Trophoblast cell (in vitro differentiated cells and primary cell): ENCODE data around the gene ALKBH5.

Source experiments
- DNase-seq, 2 donors: peaks; one replicate each; pipeline ENCODE4 v3.0.0-alpha.2; 2016
- H2AFZ ChIP-seq: 2 replicates; pipeline ENCODE4 v1.6.1; 2013; ENCODE audit warnings: low read length, moderate library complexity, mild to moderate bottlenecking; ENCODE audit not compliant: insufficient read depth, poor library complexity
- H2AK5ac ChIP-seq: 2 replicates; pipeline ENCODE4 v1.6.1; 2013; ENCODE audit warnings: mild to moderate bottlenecking, low read length
- H2BK120ac ChIP-seq: 2 replicates; pipeline ENCODE4 v1.6.1; 2013; ENCODE audit warnings: low read length, mild to moderate bottlenecking, moderate library complexity; ENCODE audit not compliant: insufficient read depth, poor library complexity
- H2BK12ac ChIP-seq: 2 replicates; pipeline ENCODE4 v1.6.1; 2013; ENCODE audit warnings: mild to moderate bottlenecking, low read length, moderate library complexity
- H2BK5ac ChIP-seq: 2 replicates; pipeline ENCODE4 v1.6.1; 2013; ENCODE audit warnings: low read length, low read depth, moderate library complexity, mild to moderate bottlenecking; ENCODE audit not compliant: poor library complexity
- H3K14ac ChIP-seq: 2 replicates; pipeline ENCODE4 v1.6.1; 2013; ENCODE audit warnings: mild to moderate bottlenecking, low read length
- H3K18ac ChIP-seq: 2 replicates; pipeline ENCODE4 v1.6.1; 2013; ENCODE audit warnings: mild to moderate bottlenecking, low read length
- H3K23ac ChIP-seq: 2 replicates; pipeline ENCODE4 v1.6.1; 2013; ENCODE audit warnings: low read length
- H3K27ac ChIP-seq: 2 replicates; pipeline ENCODE4 v1.5.1; 2013; ENCODE audit warnings: low read depth, mild to moderate bottlenecking, inconsistent platforms, low read length, moderate library complexity
- H3K27me3 ChIP-seq: 2 replicates; pipeline ENCODE4 v1.6.1; 2013; ENCODE audit warnings: inconsistent platforms, mild to moderate bottlenecking, low read length, moderate library complexity; ENCODE audit not compliant: insufficient read depth
- H3K36me3 ChIP-seq, 2 experiments: 1 replicate in 1 of 2; 2 replicates in 1 of 2; pipeline ENCODE4 v1.6.1; 2013; ENCODE audit warnings: low read length in 2 of 2, mild to moderate bottlenecking in 2 of 2, moderate library complexity in 1 of 2; ENCODE audit not compliant: insufficient read depth in 2 of 2, control insufficient read depth in 1 of 2
- H3K4ac ChIP-seq: 2 replicates; pipeline ENCODE4 v1.6.1; 2013; ENCODE audit warnings: low read depth, mild to moderate bottlenecking, low read length, moderate library complexity
- H3K4me1 ChIP-seq, 2 experiments: 1 replicate in 1 of 2; 2 replicates in 1 of 2; pipeline ENCODE4 v1.6.1; 2013; ENCODE audit warnings: low read length in 2 of 2, mild to moderate bottlenecking in 2 of 2, moderate library complexity in 1 of 2; ENCODE audit not compliant: insufficient read depth in 2 of 2, control insufficient read depth in 1 of 2
- H3K4me2 ChIP-seq: 2 replicates; pipeline ENCODE4 v1.6.1; 2013; ENCODE audit warnings: inconsistent platforms, mild to moderate bottlenecking, low read length, moderate library complexity
- H3K4me3 ChIP-seq: 2 replicates; pipeline ENCODE4 v1.5.1; 2013; ENCODE audit warnings: mild to moderate bottlenecking, low read depth, low read length, inconsistent platforms
- H3K79me1 ChIP-seq: one replicate; pipeline ENCODE4 v1.6.1; 2013; ENCODE audit warnings: low read length
- H3K79me2 ChIP-seq: 2 replicates; pipeline ENCODE4 v1.6.1; 2013; ENCODE audit warnings: low read length, mild to moderate bottlenecking; ENCODE audit not compliant: control insufficient read depth, insufficient read depth, poor library complexity
- H3K9ac ChIP-seq: 2 replicates; pipeline ENCODE4 v1.6.1; 2013; ENCODE audit warnings: mild to moderate bottlenecking, low read length
- H3K9me3 ChIP-seq: 2 replicates; pipeline ENCODE4 v1.6.1; 2013; ENCODE audit warnings: low read depth, mild to moderate bottlenecking, control low read depth, inconsistent platforms, low read length; ENCODE audit not compliant: insufficient read depth
- H4K12ac ChIP-seq: 2 replicates; pipeline ENCODE4 v1.6.1; 2013; ENCODE audit warnings: low read depth, mild to moderate bottlenecking, low read length, moderate library complexity
- H4K8ac ChIP-seq: 2 replicates; pipeline ENCODE4 v1.6.1; 2013; ENCODE audit warnings: low read depth, mild to moderate bottlenecking, low read length, moderate library complexity
- H4K91ac ChIP-seq: one replicate; pipeline ENCODE4 v1.6.1; 2013; ENCODE audit warnings: low read depth, mild to moderate bottlenecking, low read length, moderate library complexity
- WGBS: extraction: QIAGEN DNeasy Blood & Tissue Kit; methylation state at CpG from one replicate; pipeline ENCODE4 v1.1.7; 2013; ENCODE audit warnings: missing lambda C conversion rate; ENCODE audit not compliant: insufficient read length, insufficient coverage; ENCODE audit errors: extremely low coverage; 5-methylcytosine and 5-hydroxymethylcytosine counted together

The ALKBH5 gene

GRCh38 chr17:18161207-18162145, 22.2 kb upstream of the ALKBH5 start:
- WGBS: no CpG with 5 or more reads among the region's 12 CpGs

GRCh38 chr17:18163547-18163946, 20.1 kb upstream of the ALKBH5 start:
- H2AFZ ChIP-seq: no peak overlapping the region
- no peaks in the 10 kb centered on the region for H3K27me3 ChIP-seq
- peaks cover under 1% of the 10 kb centered on the region for H3K79me1 ChIP-seq
- no peak overlapping the region for H2BK120ac ChIP-seq
- no peak overlapping the region for H3K14ac ChIP-seq
- no peak overlapping the region for H3K4me3 ChIP-seq
- H3K9me3 ChIP-seq: peaks cover 7% of the 10 kb centered on the region
- H3K18ac ChIP-seq: no peak overlapping the region
- no peak overlapping the region for H2BK12ac ChIP-seq
- peaks cover under 1 to 1% of the 10 kb centered on the region in 2 experiments for H3K4me1 ChIP-seq
- no peak overlapping the region for H4K91ac ChIP-seq
- H2BK5ac ChIP-seq: no peak overlapping the region
- WGBS: no CpG with 5 or more reads among the region's 7 CpGs
- H3K4ac ChIP-seq: no peak overlapping the region
- H3K23ac ChIP-seq: no peak overlapping the region
- no peak overlapping the region for H2AK5ac ChIP-seq
- H3K79me2 ChIP-seq: no peaks in the 10 kb centered on the region
- no peaks in the 10 kb centered on the region for H3K36me3 ChIP-seq
- no peak overlapping the region for H3K4me2 ChIP-seq
- DNase-seq: peak in 1 of 2 donors; percentile 2
- H4K8ac ChIP-seq: no peak overlapping the region
- no peak overlapping the region for H4K12ac ChIP-seq
- H3K9ac ChIP-seq: no peak overlapping the region
- no peak overlapping the region for H3K27ac ChIP-seq

More at GRCh38 chr17:18161207-18162145, 22.2 kb upstream of the ALKBH5 start:
- Histone ChIP-seq H3K9ac (no peak overlapping the region), H3K23ac (no peak overlapping the region), H3K79me2 (no peaks in the 10 kb centered on the region), H3K36me3 (no peaks in the 10 kb centered on the region), H3K4me2 (no peak overlapping the region), H2BK120ac (no peak overlapping the region), H2AFZ (no peak overlapping the region), H2BK5ac (no peak overlapping the region), H4K12ac (no peak overlapping the region), H3K4me3 (no peak overlapping the region), H4K8ac (no peak overlapping the region), H3K27ac (no peak overlapping the region), H3K27me3 (no peaks in the 10 kb centered on the region), H3K79me1 (peaks cover 4% of the 10 kb centered on the region), H4K91ac (no peak overlapping the region), H2AK5ac (no peak overlapping the region), H3K4me1 (peaks cover 3 to 6% of the 10 kb centered on the region in 2 experiments), H3K14ac (no peak overlapping the region), H3K9me3 (no peaks in the 10 kb centered on the region), H3K18ac (no peak overlapping the region), H3K4ac (no peak overlapping the region), H2BK12ac (no peak overlapping the region)
- DNase-seq: no peak

- H3K36me3 ChIP-seq: no peaks in the 10 kb centered on the region
Observed at GRCh38 chr17:18166894-18167293, 16.7 kb upstream of the ALKBH5 start.

GRCh38 chr17:18167421-18167820, 16.2 kb upstream of the ALKBH5 start:
- no peak for DNase-seq
- no peaks in the 10 kb centered on the region for H3K4me1 ChIP-seq
- no peaks in the 10 kb centered on the region for H3K36me3 ChIP-seq
- no peak overlapping the region for H2BK120ac ChIP-seq
- no peak overlapping the region for H3K18ac ChIP-seq
- H4K8ac ChIP-seq: no peak overlapping the region
- H3K4me2 ChIP-seq: no peak overlapping the region
- H2BK12ac ChIP-seq: no peak overlapping the region
- no peaks in the 10 kb centered on the region for H3K79me1 ChIP-seq
- no peak overlapping the region for H3K4me3 ChIP-seq
- H3K79me2 ChIP-seq: no peaks in the 10 kb centered on the region
- no peak overlapping the region for H4K12ac ChIP-seq
- H4K91ac ChIP-seq: no peak overlapping the region
- no peak overlapping the region for H2AK5ac ChIP-seq
- H3K23ac ChIP-seq: peak overlapping the region; percentile 14
- no peak overlapping the region for H2AFZ ChIP-seq
- H3K4ac ChIP-seq: no peak overlapping the region
- no peak overlapping the region for H2BK5ac ChIP-seq
- peaks cover 8% of the 10 kb centered on the region for H3K9me3 ChIP-seq
- no peaks in the 10 kb centered on the region for H3K27me3 ChIP-seq
- H3K14ac ChIP-seq: no peak overlapping the region
- H3K9ac ChIP-seq: no peak overlapping the region
- no peak overlapping the region for H3K27ac ChIP-seq
- WGBS: no CpG with 5 or more reads among the region's 10 CpGs

More at GRCh38 chr17:18166894-18167293, 16.7 kb upstream of the ALKBH5 start:
- peak in 1 of 2 donors; percentile 36 for DNase-seq
- H4K12ac ChIP-seq: no peak overlapping the region
- no peak overlapping the region for H3K27ac ChIP-seq
- no peak overlapping the region for H2AFZ ChIP-seq
- H3K4me2 ChIP-seq: no peak overlapping the region
- peaks cover 8% of the 10 kb centered on the region for H3K9me3 ChIP-seq
- H3K27me3 ChIP-seq: no peaks in the 10 kb centered on the region
- H2AK5ac ChIP-seq: no peak overlapping the region
- H4K8ac ChIP-seq: no peak overlapping the region
- WGBS: no CpG with 5 or more reads among the region's 5 CpGs
- no peak overlapping the region for H3K23ac ChIP-seq
- H3K4me3 ChIP-seq: no peak overlapping the region
- no peak overlapping the region for H4K91ac ChIP-seq
- no peaks in the 10 kb centered on the region for H3K79me2 ChIP-seq
- no peak overlapping the region for H2BK120ac ChIP-seq
- no peak overlapping the region for H2BK12ac ChIP-seq
- H3K9ac ChIP-seq: no peak overlapping the region
- H3K79me1 ChIP-seq: no peaks in the 10 kb centered on the region
- H3K4ac ChIP-seq: no peak overlapping the region
- H2BK5ac ChIP-seq: no peak overlapping the region
- H3K4me1 ChIP-seq: no peaks in the 10 kb centered on the region
- H3K14ac ChIP-seq: no peak overlapping the region
- no peak overlapping the region for H3K18ac ChIP-seq
